H4 (cell line): ENCODE data around the gene KRT84. TPM values are rescaled to one million over a fixed set of nuclear protein-coding genes. Genes with fewer than 3 reads are reported as not detected.
"Not testable (repeated sequence)": the region's sequence is repeated elsewhere in the genome, so short reads cannot be mapped to it uniquely, and the experiment has no call there.

Experiments used
- DNase-seq: peaks from one replicate; pipeline ENCODE4 v3.0.0-alpha.2; 2015; ENCODE audit warnings: low spot score
- total RNA-seq: library from RNA; depleted of rRNA; stranded (reverse); fragments of >200 nt; shearing (Covaris generic); gene quantifications from 2 replicates; pipeline ENCODE4 v1.2.3, GENCODE V29; 2014

The KRT84 gene
- total RNA-seq, 1 experiment from 2014 or later = not detected

DNA sequence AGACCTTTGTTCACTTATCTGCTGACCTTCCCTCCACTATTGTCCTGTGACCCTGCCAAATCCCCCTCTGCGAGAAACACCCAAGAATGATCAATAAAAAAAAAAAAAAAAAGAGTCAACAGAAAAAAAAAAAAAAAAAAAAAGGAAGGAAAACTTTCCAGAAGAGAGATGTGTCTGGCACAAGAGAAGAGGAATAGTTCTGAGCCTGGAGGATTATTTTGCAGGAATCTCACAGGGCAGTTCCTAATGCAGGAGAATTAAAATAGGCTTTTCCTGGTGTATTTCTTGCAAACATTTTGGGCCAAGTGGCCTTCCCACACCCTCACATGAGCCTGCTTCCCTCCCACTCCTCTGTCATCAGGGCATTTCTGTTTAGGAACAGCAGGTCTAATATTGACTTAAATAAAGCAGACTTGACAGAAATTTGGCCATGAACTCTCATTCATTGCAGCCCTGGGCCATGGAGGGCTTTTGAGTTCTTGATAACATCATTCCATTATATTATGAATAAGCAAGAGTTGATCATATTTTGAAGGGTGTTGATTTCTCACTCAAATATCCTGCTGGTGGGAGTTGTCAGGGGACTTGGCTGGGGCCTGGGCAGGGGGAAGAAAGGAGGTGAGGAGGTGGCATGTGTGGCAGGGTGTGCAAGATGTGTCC, 25.3 kb upstream of the KRT84 start:
- not testable (repeated sequence) for DNase-seq

DNA sequence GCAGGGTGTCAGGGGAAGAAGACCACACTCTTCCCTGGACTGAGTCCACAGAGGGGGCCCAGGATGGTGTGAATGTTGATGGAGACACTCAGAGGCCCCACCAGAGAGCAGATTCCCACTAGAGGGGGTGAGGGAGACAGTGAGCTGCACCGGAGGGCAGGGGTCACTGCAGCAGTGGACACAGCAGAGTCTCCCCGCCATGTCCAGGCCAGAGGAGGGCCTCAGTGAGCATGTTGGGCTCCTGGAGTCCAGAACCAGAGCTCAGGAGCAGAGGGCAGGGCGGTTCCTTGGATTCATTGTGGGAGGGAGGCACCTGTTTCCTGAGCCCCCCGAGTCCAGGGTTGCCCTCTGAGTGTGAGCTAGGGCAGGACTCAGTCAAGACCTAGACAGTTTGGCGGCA, 22.5 kb upstream of the KRT84 start:
- DNase-seq = no peak

GRCh38 chr12:52405922-52406385, 20.5 kb upstream of the KRT84 start, which contains the start of gene KRT82:
KRT82 (minus strand) TSS chr12:52406335; CDS start chr12:52406277, 58 bp downstream.
- no peak for DNase-seq

- no peak for DNase-seq
Measured at GRCh38 chr12:52404951-52405350, 19.5 kb upstream of the KRT84 start.

- no peak for DNase-seq
Measured at GRCh38 chr12:52403561-52403960, 18.1 kb upstream of the KRT84 start.

GRCh38 chr12:52402873-52403540, 17.6 kb upstream of the KRT84 start:
- no peak for DNase-seq

DNA sequence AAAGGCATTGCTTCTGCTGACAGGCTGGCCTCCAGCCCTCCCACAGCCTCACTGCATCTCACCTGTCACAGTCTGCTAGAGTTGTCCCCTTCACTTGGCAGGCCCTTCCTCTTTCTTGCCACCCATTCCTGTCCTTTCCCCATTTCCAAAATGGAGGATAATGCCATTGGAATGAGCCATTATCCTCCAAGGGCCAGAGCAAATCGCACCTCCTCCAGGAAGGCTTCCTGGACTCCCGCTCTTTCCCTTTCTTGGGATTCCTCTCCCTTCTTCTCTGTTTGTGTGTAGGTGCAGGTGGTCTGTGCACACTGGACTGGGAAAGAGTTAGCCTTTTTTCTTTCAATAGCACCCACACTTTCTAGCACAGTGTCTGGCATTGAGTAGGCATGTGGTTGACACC, 16.9 kb upstream of the KRT84 start:
- no peak for DNase-seq

DNA sequence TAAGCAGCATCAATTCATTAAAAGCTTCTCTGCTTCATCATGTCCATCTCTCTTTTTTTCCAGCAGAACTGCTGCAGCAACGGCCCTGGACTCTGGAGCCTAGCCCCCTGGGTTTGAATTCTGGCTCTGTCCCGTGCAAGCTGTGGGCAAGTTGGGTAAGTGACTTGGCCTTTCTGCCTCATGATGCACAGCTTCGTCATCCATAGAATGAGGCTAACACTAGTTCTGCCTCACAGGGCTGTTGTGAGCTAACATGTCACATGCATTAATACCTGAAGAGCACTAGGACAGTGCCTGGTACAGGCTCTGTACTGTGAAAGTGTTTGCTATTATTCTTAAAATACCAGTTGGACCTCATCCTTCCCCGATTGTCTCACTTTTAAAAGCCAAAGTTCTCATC, 16.5 kb upstream of the KRT84 start:
- no peak for DNase-seq

- no peak for DNase-seq
Measured at GRCh38 chr12:52401526-52401925, 16.1 kb upstream of the KRT84 start.

DNA sequence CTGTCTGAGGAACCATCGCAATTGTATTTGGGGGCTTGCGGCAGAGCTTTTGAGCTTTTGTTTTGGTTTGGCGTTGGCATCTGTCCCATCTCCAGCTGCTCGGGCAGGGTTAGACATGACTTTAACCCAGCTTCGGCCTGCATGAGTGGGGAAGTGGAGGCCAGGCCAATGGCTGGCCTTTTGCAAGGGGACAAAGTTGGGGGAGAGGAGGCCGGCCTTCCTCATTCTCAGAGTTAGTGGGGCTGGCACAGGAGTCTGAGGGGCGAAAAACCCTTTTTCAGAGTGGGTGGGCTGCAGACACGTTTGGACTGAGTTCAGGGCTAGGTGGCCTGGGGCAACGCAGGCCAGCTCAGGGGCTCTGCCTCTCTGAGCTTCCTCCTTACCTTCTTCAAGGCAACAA, 15.5 kb upstream of the KRT84 start:
- no peak for DNase-seq

DNA sequence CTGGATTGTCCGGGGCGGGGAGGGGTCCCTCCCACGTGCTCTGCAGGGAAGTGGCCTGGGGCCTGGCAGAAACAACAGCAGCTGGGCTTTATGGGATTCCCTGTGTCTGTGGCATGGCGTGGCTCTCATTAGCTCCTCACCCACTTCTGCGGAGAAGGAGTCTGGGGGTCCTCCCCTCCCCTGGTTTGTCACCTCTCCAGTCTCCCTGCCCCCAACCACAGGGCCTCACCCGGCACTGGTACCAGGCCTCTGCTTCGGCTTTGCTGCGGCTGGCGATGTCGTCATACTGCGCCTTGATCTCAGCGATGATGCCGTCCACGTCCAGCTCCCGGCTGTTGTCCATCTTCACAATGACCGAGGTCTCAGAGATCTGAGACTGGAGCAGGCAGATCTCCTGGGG, 14.3 kb upstream of the KRT84 start:
- DNase-seq = no peak

- DNase-seq = no peak
Measured at GRCh38 chr12:52398176-52398575, 12.7 kb upstream of the KRT84 start.

- DNase-seq = no peak
Measured at GRCh38 chr12:52396656-52397055, 11.2 kb upstream of the KRT84 start.

GRCh38 chr12:52395761-52396434, 10.4 kb upstream of the KRT84 start:
- DNase-seq = no peak

- no peak for DNase-seq
Measured at GRCh38 chr12:52394836-52395405, 9.5 kb upstream of the KRT84 start.

GRCh38 chr12:52392465-52393007, 7.1 kb upstream of the KRT84 start:
- no peak for DNase-seq

GRCh38 chr12:52391618-52392002, 6.2 kb upstream of the KRT84 start:
- peak; percentile 73 for DNase-seq

GRCh38 chr12:52390739-52391617, 5.5 kb upstream of the KRT84 start:
- peak; percentile 40 for DNase-seq

DNA sequence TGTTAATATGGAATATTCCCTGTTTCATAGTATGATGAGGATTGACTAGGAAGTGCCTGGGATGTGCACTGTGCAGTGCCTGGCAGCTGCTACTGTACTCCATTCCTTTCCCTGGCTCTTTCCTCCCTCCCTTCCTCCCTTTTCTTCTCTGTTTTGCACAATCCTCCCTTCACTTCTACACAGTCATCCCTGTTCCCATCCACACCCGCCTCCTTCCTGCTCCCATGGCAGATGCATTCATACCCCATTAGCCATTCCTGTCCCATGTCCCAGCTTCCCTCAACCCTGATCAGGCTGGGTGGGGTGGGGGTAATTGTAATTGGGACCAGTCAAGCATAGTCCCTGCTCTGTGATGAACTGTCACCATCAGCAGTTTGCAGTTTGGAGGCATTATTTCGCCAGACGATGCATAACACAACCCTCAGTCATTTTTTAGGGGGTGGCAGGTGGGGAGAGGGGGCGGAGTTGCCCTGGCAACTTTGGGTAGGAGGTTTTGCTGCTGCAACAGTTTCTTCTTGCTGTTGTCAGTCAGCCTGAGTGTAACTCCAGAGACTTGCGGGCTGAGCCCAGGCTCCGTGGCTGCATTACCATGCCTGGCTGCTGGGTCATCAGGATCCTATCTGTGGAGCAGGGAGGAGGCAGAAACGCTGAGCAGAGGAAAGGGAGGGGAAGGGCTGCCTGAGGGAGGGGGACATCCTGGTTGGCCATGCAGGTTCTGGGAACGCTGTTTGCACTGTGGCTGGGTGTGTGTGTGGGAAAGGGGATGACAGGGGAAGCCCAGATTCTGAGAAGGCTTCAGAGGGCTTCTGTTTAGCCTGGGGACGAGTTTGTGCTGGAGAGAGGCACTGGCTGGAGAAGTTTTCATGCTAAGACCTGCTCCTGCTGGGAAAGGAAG, 4.1 kb upstream of the KRT84 start:
- DNase-seq = no peak

GRCh38 chr12:52387859-52388258, 2.4 kb upstream of the KRT84 start:
- DNase-seq = no peak
